ENCODE results near the gene PLD2.
"Not testable (repeated sequence)": the region's sequence is repeated elsewhere in the genome, so short reads cannot be mapped to it uniquely, and the experiment has no call there.

The PLD2 gene

DNA sequence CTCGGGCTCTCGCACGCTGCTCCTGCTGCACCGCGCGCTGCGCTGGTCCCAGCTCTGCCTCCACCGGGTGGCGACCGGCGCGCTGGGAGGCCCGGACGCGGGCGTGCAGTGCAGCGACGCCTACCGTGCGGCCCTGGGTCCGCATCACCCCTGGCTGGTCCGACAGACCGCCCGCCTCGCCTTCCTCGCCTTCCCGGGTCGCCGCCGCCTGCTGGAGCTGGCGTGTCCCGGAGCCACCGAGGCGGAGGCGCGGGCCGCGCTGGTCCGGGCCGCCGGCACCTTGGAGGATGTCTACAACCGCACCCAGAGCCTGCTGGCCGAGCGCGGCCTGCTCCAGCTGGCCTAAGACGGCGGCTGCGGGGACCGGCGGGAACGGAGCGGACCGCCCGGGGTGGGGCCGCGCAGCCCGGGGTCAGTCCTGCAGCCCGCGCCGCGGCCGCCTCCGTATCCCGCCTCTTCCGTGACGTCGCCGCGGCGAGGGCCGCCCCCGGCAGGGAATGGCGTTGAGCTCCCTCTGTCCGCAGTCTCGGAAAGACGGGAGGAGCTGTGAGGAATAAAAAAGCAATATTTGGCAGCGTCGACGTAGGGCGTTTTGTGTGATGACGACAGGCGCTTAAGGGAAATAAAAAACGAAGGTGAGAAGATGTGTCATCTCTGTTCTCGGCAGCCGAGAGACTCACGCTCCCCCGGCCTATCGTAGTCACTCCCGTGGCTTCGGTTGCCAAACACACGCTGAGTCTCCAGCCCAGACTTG is 16.8 kb upstream of the PLD2 start:
- DNase-seq: peak; percentile 84

- no peak for DNase-seq
Measured at GRCh38 chr17:4790705-4791088, 16.3 kb upstream of the PLD2 start.

DNA sequence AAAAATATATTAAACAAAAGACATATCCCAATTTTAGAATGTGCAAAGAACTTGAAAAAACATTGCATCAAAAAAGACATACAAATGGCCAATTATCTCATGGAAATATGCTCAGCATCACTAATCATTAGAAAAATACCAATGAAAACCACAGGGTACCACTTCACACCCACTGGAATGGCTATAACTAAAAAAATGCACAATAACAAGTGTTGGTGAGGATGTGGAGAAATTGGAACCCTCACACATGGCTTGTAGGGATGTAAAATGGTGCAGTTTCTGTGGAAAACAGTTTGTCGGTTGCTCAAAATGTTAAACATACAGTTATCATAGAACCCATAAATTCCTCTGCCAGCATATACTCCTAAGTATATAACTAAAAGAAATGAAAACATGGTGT is 11.8 kb upstream of the PLD2 start:
- DNase-seq: no peak

DNA sequence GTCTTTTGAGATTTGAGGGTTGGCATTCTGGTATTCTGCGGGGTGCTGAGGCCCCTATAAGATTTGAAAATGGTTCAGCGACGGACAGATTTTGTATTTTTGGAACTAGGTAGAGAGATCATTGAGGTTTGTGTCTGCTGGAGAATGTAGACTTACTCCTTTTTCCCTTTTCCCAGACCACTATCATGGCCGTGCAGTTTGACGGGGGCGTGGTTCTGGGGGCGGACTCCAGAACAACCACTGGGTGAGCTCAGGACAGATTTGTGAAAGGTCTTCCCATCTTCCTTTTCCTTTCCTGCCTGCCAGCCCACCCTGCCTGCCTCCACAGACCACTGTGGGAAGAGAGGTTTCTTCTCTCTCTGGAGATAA is 10.4 kb upstream of the PLD2 start:
- peak; percentile 16 for DNase-seq

DNA sequence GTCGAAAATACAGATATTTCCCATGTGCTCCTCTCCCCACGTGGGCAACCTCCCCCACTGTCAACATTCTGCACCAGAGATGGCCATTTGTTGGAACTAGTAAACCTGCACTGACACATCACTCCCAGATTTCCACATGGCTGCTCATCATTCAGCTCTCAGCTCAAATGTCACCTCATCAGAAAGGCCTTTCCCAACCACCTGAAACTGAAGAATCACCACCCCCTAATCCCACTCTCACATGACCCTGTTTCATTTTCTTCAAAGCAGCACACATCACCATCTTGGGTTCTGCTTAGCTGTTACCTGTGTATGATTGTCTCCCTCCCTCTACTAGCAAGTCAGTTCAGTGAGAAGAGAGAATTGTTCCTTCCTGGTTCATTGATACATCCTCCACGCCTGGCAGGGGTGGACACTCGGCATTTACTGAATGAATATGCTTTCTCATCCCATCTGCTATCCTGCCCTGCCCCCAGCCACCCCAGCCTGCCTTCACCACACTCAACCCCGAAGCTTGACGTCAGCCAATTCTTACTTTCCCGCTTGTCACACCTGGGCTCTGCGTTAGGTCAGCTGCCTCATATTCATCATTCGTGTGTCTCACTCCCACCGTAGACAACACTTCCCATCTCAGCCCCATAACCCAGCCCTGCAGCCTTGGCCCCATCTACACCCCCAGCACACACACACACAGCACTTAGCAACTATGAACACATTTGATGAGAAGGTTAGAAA is 6.3 kb upstream of the PLD2 start:
- DNase-seq: no peak

- no peak for DNase-seq
Measured at GRCh38 chr17:4802228-4802627, 4.7 kb upstream of the PLD2 start, which contains the start of gene C17orf114. C17orf114 (minus strand) TSS chr17:4802328.

DNA sequence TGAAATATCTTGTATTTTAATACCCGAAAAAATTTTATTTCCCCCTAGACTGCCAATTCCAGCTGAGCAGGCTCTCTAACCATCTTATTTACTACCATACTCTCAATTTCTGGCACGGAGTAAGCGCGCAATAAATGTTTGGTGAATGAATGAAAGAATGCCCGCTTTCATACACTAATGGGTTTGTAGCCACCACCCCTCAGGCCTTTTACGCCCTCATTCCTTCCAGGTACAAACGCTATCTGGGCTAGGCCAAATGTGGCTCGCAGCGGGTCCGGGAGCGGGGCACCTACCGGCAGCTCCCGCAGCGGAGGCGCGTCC is 536 bp upstream of the PLD2 start:
- no peak for DNase-seq

GRCh38 chr17:4807605-4808377 is 839 bp downstream of the PLD2 start:
- no peak for DNase-seq

DNA sequence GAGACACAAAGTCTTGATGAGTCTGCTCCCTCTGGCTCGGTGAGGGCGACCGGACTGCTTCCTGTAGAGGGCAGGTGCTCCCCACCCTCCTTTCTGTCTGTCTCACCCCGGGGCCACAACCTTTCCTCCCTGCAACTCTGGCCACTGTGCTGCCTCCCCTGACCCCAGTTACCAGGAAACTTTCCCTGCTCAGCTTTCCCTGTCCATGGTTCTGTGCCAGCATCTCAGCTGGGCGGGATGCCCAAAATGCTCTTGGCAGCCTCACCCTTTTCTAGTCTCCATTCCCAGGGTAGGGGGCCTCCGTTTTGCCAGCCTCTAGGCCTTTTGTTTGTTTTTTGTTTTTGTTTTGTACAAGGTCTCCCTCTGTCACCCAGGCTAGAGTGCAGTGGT is 1.4 kb downstream of the PLD2 start:
- DNase-seq: no peak

DNA sequence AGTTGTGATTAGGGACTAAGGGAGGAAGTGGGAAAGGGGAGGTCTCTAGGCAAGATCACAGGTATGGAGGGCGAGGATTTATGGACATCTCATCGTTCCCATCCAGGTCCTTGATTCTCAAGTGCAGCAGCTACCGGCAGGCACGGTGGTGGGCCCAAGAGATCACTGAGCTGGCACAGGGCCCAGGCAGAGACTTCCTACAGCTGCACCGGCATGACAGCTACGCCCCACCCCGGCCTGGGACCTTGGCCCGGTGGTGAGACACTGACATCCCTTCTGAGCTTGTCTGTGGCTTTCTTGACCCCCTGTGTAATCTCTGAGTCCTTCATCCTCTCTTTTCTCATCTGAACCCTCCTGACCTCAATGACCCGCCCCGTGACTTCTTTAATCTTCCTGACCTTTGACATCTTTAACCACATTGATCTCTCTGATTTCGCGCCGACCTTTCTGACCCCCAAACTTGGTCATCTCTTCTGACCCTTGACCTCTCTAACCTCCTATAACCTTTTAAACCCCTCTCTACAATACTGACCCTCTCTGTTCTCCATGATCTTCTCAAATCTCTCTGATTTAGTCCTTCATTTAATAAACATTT is 3.8 kb downstream of the PLD2 start:
- no peak for DNase-seq

- DNase-seq: no peak
Measured at GRCh38 chr17:4811471-4811870, 4.5 kb downstream of the PLD2 start.

GRCh38 chr17:4812690-4813089 is 5.7 kb downstream of the PLD2 start:
- no peak for DNase-seq

DNA sequence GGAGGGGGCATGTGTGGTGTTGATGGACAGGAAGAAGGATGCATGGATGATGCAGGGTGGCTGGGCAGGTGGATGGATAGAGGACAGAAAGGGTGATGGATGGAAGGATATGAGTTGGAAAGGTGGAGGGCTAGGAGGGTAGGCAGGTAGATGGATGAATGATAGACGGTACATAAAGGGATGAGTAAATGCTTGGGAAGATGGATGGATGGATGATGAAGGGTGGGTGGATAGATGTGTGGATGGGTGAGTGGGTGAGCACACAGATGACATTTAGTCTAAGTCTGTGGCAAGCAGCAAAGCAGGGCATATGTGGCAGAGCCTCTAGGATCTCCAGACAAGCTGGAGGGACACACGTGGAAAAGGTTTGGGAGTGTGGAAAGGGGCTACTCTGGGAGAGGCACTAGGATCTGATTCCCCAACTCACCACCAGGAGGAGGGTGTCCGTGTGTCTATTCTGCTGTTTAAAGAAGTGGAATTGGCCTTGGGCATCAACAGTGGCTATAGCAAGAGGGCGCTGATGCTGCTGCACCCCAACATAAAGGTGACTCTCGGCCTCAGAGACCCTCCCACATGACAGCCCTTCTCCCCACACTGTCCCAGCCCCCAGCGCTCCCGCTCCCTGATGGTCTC is 8.2 kb downstream of the PLD2 start:
- no peak for DNase-seq

DNA sequence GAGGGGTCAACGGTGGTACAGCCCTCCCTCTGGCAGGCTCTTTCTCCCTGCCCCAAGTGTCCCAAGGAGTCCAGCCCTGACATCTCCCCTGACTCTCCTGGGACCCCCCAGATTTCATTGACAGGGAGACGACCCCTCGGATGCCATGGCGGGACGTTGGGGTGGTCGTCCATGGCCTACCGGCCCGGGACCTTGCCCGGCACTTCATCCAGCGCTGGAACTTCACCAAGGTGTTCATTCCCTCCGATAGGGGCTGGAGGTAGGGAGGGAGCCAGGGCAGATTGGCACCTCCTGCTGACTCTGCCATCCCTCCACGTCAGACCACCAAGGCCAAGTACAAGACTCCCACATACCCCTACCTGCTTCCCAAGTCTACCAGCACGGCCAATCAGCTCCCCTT is 9.9 kb downstream of the PLD2 start:
- no peak for DNase-seq

GRCh38 chr17:4818276-4818675 is 11.3 kb downstream of the PLD2 start:
- DNase-seq: no peak

DNA sequence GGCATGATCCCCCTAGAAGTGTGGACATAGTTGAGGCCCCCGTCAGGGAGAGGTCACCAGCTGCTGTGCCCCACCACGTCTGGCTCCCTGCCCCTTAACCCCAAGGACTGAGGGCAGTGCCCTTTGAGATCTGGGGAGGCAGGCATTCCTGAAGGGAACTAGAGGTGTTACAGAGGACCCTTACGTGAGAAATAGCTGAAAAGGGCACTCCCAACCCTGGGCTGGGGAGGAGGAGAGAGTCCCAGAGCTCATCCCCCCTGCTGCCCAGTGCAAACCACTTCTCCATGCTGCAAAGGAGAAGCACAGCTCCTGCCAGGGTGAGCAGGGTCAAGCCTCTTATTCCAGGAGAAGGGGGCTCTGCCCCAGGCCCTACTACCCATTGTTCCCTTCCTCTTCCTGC is 15.9 kb downstream of the PLD2 start:
- DNase-seq: no peak

GRCh38 chr17:4823373-4824089 is 16.6 kb downstream of the PLD2 start:
- no peak for DNase-seq

GRCh38 chr17:4827399-4827798 is 20.4 kb downstream of the PLD2 start:
- no peak for DNase-seq

DNA sequence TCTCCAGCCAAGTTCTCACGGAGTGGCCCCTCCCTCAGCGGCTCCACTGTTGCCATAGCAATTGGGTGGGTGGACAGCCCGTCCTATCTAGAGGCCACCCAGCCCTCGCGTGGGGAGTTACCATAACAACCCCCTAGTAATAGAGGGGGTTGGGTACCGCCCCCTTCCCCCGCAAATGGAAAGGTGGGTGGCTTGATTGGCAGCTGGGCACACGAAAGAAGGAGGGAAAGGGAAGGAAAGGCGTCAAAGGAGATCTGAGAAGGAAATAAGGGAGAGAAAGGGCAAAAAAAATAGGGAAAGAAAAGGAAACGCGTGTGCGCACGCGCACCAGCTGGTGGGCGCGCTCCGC is 25.9 kb downstream of the PLD2 start:
- not testable (repeated sequence) for DNase-seq

DNA sequence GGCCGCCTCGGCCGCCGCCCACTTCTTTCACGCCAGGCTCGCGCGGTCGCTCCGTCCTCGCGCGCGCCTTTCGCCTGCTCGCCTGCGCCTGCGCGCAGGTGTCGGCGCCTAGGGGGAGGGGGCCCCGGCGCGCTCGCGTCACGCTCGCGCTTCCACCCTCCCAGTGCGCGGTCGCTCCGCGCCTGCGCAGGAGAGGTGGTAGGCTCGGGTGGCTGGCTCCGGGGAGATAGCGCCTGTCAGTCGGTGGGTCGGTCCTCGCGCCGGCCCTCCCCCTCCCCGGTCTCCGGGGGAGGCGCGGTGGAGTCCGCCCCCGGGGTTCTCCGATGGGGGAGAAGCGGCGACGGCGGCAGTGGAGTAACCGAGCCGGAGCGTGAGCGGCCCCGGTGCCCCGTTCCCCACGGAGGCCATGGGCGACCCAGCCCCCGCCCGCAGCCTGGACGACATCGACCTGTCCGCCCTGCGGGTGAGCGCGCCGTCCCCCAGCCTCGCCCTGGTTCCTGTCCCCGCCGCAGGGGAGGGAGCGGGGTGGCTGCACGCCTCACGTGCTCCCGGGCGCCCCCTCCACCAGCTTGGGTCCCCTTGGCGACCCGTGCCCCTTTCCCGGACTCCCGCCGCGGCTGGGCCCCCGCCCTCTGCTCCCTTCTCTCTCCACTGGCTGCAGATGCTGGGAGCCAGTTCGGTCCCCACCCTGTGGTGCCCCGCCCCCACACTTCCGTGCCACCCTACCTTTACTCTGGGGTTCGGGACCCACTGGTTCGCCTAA is 26.4 kb downstream of the PLD2 start, which contains the start of gene MINK1:
MINK1 (plus strand) TSS at position 163 of the 763 bp plus-strand sequence; CDS start at position 407, 244 bp downstream.
- peak; percentile 88 for DNase-seq

DNA sequence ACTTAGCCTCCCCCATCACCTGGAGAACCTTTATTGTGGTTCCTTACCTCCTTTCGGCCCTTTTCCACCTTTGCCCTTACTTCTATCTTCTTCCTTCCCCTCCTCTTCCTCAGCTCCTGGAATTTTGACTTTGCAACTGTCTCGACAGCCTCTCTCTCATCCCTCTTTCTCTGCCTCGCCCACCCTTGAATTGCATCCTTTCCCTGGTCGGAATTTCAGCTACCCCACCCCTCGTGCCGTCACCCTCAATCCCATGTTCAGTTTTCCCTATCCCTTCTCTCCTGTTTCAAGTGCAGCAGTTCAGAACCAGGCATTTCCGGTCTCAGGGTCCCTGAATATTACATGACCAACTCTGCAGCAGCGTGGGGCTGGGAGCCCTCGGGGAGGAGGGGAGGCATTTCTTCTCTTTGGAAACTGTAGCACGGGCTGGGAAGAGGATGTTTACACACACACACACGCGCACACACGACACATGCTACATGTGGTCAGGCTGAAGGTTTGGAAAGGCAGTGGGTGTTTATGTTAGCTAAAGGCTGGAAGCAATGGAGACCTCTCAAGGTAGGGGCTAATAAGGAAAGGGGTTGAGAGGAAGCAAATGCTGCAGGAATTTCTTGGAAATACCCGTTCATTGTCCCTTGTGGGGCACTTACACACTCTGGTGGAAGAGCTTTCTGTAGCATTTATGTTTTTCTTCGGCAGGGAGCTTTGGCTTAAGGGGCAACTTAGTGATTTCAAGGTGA is 27.2 kb downstream of the PLD2 start:
- no peak for DNase-seq
